Upper lobe of left lung (tissue), 6 donors: Measurements from ENCODE around the gene DDI2. TPM values are rescaled to one million over a fixed set of nuclear protein-coding genes. Genes with fewer than 3 reads are reported as not detected.

Experiments
- ATAC-seq, 2 donors: fragments of 200-7000 bp; cut with Tn5 transposase; one replicate each; pipeline ENCODE4 v1.9.1; 2022; ENCODE audit warnings: mild to moderate bottlenecking in 2 of 2, moderate library complexity in 2 of 2; ENCODE audit not compliant: low FRiP score in 2 of 2
- DNase-seq, 2 donors: peaks; one replicate each; pipeline ENCODE4 v3.0.0-alpha.2; 2019 to 2020
- H3K27ac ChIP-seq, 4 donors: fragments of 200-600 bp; sonication (generic); one replicate each; pipeline ENCODE4 v1.5.1; 2016 to 2019
- H3K27me3 ChIP-seq, 4 donors: fragments of 200-600 bp; sonication (generic); one replicate each; pipeline ENCODE4 v1.5.1; 2017 to 2019
- H3K36me3 ChIP-seq, 4 donors: fragments of 200-600 bp; sonication (generic); one replicate each; pipeline ENCODE4 v1.5.1; 2016 to 2019
- H3K4me1 ChIP-seq, 4 donors: fragments of 200-600 bp; sonication (generic); one replicate each; pipeline ENCODE4 v1.5.1; 2018 to 2019
- H3K4me3 ChIP-seq, 4 donors: fragments of 200-600 bp; sonication (generic); one replicate each; pipeline ENCODE4 v1.5.1; 2017 to 2019; ENCODE audit warnings: mild to moderate bottlenecking in 2 of 4, moderate library complexity in 1 of 4
- H3K9me3 ChIP-seq, 4 donors: fragments of 200-600 bp; sonication (generic); one replicate each; pipeline ENCODE4 v1.5.1; 2018 to 2019
- EP300 ChIP-seq, 4 donors: sonication (generic); formaldehyde crosslinking; IDR thresholded peaks; one replicate each; pipeline ENCODE4 v1.5.1; 2017; ENCODE audit warnings: antibody characterized with exemption in 4 of 4, control low read depth in 2 of 4
- POLR2A ChIP-seq, 4 donors: fragments of 450-650 bp; IDR thresholded peaks; one replicate each; pipeline ENCODE4 v1.5.1; 2016 to 2017; ENCODE audit warnings: antibody characterized with exemption in 4 of 4, mild to moderate bottlenecking in 2 of 4
- POLR2AphosphoS5 ChIP-seq, 2 donors: sonication (generic); formaldehyde crosslinking; IDR thresholded peaks; one replicate each; pipeline ENCODE4 v1.5.1; 2017; ENCODE audit warnings: antibody characterized with exemption in 2 of 2
- WGBS, 2 donors: methylation state at CpG; one replicate each; pipeline ENCODE4 v1.1.5; 2017 to 2018; 5-methylcytosine and 5-hydroxymethylcytosine counted together
- total RNA-seq, 6 donors: library from RNA; depleted of rRNA in 4 of 6; stranded (reverse); fragments of >200 nt in 4 of 6; gene quantifications; one replicate each; pipeline versions ENCODE4 v1.1.0 to v1.2.1, GENCODE V29; 2016 to 2021
- TF ChIP-seq, protein P1 (sequence below), 6 experiments: fragments of 450-650 bp in 4 of 6; fragments of 200-600 bp in 2 of 6; sonication (generic) in 2 of 6; IDR thresholded peaks; one replicate each; pipeline ENCODE4 v1.5.1; 2016 to 2019; ENCODE audit warnings: antibody characterized with exemption in 6 of 6
- donor health status: DM: no; HTN: no; CAD: no; lungs with moderate emphysema.
- donor health status: DM: no; HTN: yes; CAD: no; lungs with severe emphysema.

The DDI2 gene
- total RNA-seq, 6 donors from 2014 or later: 31.4 to 161 (median 46.1) TPM

DNA sequence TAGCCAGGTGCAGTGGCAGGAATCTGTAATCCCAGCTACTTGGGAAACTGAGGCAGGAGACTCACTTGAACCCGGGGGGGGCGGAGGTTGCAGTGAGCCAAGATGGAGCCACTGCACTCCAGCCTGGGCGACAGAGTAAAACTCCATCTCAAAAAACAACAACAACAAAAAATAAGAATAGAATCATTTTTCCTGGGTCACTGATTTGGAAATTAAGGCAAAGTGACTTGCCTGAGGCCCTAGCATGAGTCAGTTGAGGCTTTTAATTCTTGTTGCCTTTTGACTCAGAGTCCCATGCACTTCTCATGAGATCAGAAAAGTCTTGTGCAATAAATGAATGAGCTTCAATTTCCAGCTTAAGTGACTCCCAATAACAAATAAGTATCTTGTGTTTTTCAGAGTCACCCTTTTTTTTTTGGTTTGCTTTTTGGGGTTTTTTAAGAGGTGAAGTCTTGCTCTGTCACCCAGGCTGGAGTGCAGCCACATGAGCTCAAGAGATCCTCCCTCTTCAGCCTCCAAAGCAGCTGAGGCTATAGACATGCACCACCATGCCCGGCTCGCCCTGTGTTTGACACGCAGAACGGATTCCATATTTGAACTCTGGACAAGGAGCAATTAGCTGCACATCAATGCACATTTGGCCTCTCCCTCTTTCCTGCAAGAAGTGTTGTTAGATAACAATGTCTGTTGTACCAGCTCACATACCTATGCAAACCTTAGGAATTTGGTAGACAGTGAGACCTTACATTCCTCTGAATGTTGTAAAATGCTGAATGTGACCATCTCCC is 63.5 kb downstream of the DDI2 start:
- no peak overlapping the region for H3K4me3 ChIP-seq
- H3K36me3 ChIP-seq: no peaks in the 10 kb centered on the region
- H3K27ac ChIP-seq: peak overlapping the region in 2 of 4 donors; percentile 76 to 80
- TF ChIP-seq EP300 (IDR thresholded peaks at IDR 0.05) (peak in 1 of 4 donors; percentile 92), POLR2AphosphoS5 (IDR thresholded peaks at IDR 0.05) (peak in 1 of 2 donors; percentile 39)
- TF ChIP-seq, protein P1, sequence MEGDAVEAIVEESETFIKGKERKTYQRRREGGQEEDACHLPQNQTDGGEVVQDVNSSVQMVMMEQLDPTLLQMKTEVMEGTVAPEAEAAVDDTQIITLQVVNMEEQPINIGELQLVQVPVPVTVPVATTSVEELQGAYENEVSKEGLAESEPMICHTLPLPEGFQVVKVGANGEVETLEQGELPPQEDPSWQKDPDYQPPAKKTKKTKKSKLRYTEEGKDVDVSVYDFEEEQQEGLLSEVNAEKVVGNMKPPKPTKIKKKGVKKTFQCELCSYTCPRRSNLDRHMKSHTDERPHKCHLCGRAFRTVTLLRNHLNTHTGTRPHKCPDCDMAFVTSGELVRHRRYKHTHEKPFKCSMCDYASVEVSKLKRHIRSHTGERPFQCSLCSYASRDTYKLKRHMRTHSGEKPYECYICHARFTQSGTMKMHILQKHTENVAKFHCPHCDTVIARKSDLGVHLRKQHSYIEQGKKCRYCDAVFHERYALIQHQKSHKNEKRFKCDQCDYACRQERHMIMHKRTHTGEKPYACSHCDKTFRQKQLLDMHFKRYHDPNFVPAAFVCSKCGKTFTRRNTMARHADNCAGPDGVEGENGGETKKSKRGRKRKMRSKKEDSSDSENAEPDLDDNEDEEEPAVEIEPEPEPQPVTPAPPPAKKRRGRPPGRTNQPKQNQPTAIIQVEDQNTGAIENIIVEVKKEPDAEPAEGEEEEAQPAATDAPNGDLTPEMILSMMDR (IDR thresholded peaks at IDR 0.05): no peak
- WGBS, 2 donors: 88 to 91% methylated on average over 7 of the region's 7 CpGs
- H3K9me3 ChIP-seq: no peaks in the 10 kb centered on the region
- ATAC-seq (peak in 1 of 2 donors; percentile 71), DNase-seq (no peak)
- no peaks in the 10 kb centered on the region for H3K27me3 ChIP-seq
- peaks cover 15 to 20% (median 17%) of the 10 kb centered on the region in 4 donors for H3K4me1 ChIP-seq

DNA sequence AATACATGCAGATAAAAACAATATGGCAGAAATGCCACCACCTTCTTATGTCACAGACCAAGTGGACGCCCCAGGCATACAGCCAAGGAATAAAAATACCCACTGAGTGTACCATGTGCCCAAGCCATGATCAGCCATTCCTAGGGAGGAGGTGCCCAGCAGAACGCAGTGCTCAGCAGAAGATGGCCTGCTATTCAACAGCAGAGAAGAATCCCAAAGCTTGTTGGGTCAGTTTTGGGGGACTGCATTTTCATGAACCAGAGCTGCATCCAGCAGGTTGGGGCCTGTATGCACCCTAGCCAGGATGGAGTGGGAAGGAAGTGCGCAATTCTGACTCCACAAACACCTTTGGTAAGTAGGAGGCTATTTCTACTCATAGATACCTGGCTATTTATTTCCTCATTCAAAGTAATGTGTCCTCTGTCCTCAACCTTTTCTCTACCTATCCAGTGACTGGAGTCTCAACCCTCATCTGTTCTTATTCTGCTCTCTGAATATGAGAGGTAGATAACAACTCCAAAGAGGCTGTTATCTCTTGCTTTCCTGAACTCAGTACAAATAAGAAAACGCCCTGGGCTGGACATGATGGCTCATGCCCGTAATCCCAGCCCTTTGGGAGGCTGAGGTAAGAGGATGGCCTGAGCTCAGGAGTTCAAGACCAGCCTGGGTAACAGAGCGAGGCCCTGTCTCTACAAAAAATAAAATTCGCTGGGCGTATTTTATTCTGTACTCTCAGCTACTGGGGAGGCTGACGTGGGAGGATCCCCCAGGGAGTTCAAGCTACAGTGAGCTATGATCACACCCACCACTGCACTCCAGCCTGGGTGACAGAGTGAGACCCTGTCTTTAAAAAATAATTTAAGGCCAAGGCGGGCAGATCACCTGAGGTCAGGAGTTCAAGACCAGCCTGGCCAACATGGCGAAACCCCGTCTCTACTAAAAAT is 64.4 kb downstream of the DDI2 start:
- Histone ChIP-seq H3K27ac (peak overlapping the region in 3 of 4 donors; percentile 38 to 80 (median 76)), H3K27me3 (no peaks in the 10 kb centered on the region), H3K4me3 (no peak overlapping the region), H3K9me3 (no peaks in the 10 kb centered on the region), H3K4me1 (peaks cover 22 to 26% (median 24%) of the 10 kb centered on the region in 4 donors), H3K36me3 (no peaks in the 10 kb centered on the region)
- TF ChIP-seq, protein P1 (IDR thresholded peaks at IDR 0.05): no peak
- TF ChIP-seq POLR2AphosphoS5 (IDR thresholded peaks at IDR 0.05): no peak
- TF ChIP-seq POLR2A (IDR thresholded peaks at IDR 0.05): no peak
- no peak for TF ChIP-seq EP300 (IDR thresholded peaks at IDR 0.05)
- WGBS, 2 donors: 84 to 92% methylated on average over 11 to 12 of the region's 12 CpGs
- DNase-seq: no peak
- ATAC-seq: peak in 1 of 2 donors; percentile 20

DNA sequence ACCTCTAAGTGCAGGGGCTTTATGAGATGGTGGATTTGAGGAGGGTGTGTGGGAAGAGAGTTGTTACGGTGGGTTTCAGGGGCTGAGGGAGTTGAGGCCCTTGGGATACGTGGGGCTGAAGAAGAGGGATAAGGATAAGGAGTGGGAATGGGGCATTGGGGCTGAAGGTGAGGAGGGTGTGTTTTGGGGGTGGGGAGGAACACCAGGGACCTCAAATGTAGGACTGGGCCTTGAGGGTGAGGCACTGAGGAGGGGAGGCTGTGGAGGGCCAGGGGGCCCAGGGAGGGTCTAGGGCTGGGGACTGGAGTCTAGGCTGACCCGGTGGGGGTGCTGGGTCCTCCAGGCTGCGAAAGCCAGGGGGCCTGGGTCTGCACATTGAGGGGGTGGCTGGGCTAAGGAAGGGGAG is 65.7 kb downstream of the DDI2 start:
- ATAC-seq: peak in 1 of 2 donors; percentile 2
- Histone ChIP-seq H3K4me3 (no peak overlapping the region), H3K9me3 (no peaks in the 10 kb centered on the region), H3K27ac (peak overlapping the region; percentile 97 to 99 (median 98)), H3K4me1 (peaks cover 22 to 36% (median 29%) of the 10 kb centered on the region in 4 donors), H3K36me3 (no peaks in the 10 kb centered on the region), H3K27me3 (no peaks in the 10 kb centered on the region)
- peak in 1 of 2 donors; percentile 44 for DNase-seq
- no peak for TF ChIP-seq POLR2AphosphoS5 (IDR thresholded peaks at IDR 0.05)
- TF ChIP-seq, protein P1 (IDR thresholded peaks at IDR 0.05): no peak
- TF ChIP-seq POLR2A (IDR thresholded peaks at IDR 0.05): no peak
- no peak for TF ChIP-seq EP300 (IDR thresholded peaks at IDR 0.05)
- 94% methylated on average over 4 of the region's 4 CpGs for WGBS, 2 donors

DNA sequence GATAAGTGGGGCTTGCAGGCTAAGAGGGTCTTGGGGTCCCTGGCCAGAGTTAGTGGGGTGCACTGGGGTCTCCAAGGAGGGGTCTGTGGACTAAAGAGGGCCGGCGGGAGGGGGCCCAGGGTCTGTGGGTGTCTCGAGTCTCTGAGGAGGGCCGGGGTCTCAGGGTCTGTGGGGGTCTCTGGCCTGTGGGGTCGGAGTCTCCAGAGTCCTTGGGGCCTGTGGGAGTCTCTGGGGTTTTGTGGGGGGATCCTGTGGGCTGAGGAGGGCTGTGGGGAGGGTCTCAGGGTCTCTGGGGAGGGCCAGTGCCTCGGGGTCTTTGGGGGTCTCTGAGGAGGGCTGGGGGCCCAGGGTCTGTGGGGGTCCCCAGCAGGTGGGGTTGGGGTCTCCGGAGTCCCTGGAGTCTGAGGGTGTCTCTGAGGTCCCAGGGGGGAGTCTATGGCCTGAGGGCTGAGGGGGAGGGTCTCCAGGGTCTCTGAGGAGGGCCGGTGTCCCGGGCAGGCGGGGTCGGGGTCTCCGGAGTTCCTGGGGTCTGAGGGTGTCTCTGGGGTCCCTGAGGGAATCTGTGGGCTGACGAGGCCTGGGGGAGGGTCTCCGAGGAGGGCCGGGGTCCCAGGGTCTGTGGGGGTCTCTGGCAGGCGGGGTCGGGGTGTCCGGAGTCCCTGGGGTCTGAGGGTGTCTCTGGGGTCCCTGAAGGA is 66.2 kb downstream of the DDI2 start:
- peak overlapping the region; percentile 43 to 90 (median 86) for H3K4me3 ChIP-seq
- H3K36me3 ChIP-seq: no peaks in the 10 kb centered on the region
- H3K27ac ChIP-seq: peak overlapping the region; percentile 97 to 99 (median 98)
- H3K9me3 ChIP-seq: no peaks in the 10 kb centered on the region
- no peaks in the 10 kb centered on the region for H3K27me3 ChIP-seq
- ATAC-seq (peak in 1 of 2 donors; percentile 12), DNase-seq (peak in 1 of 2 donors; percentile 54)
- peaks cover 22 to 36% (median 29%) of the 10 kb centered on the region in 4 donors for H3K4me1 ChIP-seq
- no peak for TF ChIP-seq POLR2A (IDR thresholded peaks at IDR 0.05)
- TF ChIP-seq, protein P1 (IDR thresholded peaks at IDR 0.05): no peak
- no peak for TF ChIP-seq POLR2AphosphoS5 (IDR thresholded peaks at IDR 0.05)
- TF ChIP-seq EP300 (IDR thresholded peaks at IDR 0.05): no peak
- 44 to 85% methylated on average over 7 to 18 of the region's 18 CpGs for WGBS, 2 donors
